Heart right ventricle (tissue), 16 donors: Measurements from ENCODE around the gene STARD5. TPM values are rescaled to one million over a fixed set of nuclear protein-coding genes. Genes with fewer than 3 reads are reported as not detected.
A peak's percentile ranks its signal among the peaks of the same experiment; 100 is the strongest.

Experiments
- ATAC-seq, 8 donors: fragments of 200-7000 bp; cut with Tn5 transposase; one replicate each; pipeline ENCODE4 v1.9.1; 2020; ENCODE audit warnings: mild to moderate bottlenecking in 8 of 8, moderate library complexity in 8 of 8, moderate number of reproducible peaks in 1 of 8
- DNase-seq, 2 donors: peaks; one replicate each; pipeline ENCODE4 v3.0.0-alpha.2; 2020
- H3K27ac ChIP-seq, 10 donors: fragments of 200-600 bp; sonication (generic) in 2 of 10; one replicate each; pipeline versions ENCODE4 v1.5.0 to v1.8.0; 2020 to 2022; ENCODE audit warnings: mild to moderate bottlenecking in 3 of 10
- H3K27me3 ChIP-seq, 7 donors: fragments of 200-600 bp; one replicate each; pipeline ENCODE4 v1.8.0; 2021 to 2022; ENCODE audit warnings: mild to moderate bottlenecking in 2 of 7
- H3K36me3 ChIP-seq, 9 donors: fragments of 200-600 bp; sonication (generic) in 1 of 9; one replicate each; pipeline versions ENCODE4 v1.5.0 to v1.8.0; 2020 to 2022; ENCODE audit warnings: mild to moderate bottlenecking in 2 of 9
- H3K4me1 ChIP-seq, 9 donors: fragments of 200-600 bp; sonication (generic) in 1 of 9; one replicate each; pipeline versions ENCODE4 v1.5.0 to v1.8.0; 2020 to 2022; ENCODE audit warnings: mild to moderate bottlenecking in 4 of 9
- H3K4me3 ChIP-seq, 10 donors: fragments of 200-600 bp; sonication (generic) in 2 of 10; one replicate each; pipeline versions ENCODE4 v1.5.0 to v1.8.0; 2020 to 2022; ENCODE audit warnings: mild to moderate bottlenecking in 7 of 10, moderate library complexity in 2 of 10
- H3K9me3 ChIP-seq, 11 donors: fragments of 200-600 bp in 10 of 11; sonication (generic) in 2 of 11; one replicate each; pipeline versions ENCODE4 v1.5.0 to v1.8.0; 2013 to 2022; ENCODE audit warnings: mild to moderate bottlenecking in 2 of 11, control low read depth in 1 of 11, moderate library complexity in 1 of 11
- CTCF ChIP-seq, 9 donors: fragments of 200-600 bp; sonication (generic) in 2 of 9; IDR thresholded peaks; one replicate each; pipeline versions ENCODE4 v1.5.0 to v1.8.0; 2021 to 2022; ENCODE audit warnings: antibody characterized with exemption in 9 of 9, mild to moderate bottlenecking in 5 of 9, moderate library complexity in 1 of 9
- WGBS, 2 donors: extraction: QIAGEN DNeasy Blood & Tissue Kit; methylation state at CpG; one replicate each; pipeline ENCODE4 v1.1.7; 2013; ENCODE audit warnings: inconsistent platforms in 1 of 2; 5-methylcytosine and 5-hydroxymethylcytosine counted together
- intact Hi-C, 10 donors: fragments of 100-400 bp; cut with DNase I; formaldehyde crosslinking; loops; one replicate each; pipeline versions ENCODE4 v1.11.1 to v1.14.2; 2022
- polyA plus RNA-seq, 2 donors: library from polyadenylated mRNA; stranded (reverse); fragments of 200-250 nt; gene quantifications; one replicate each; pipeline ENCODE4 v1.2.3, GENCODE V29; 2013
- total RNA-seq, 10 donors: library from RNA; stranded (reverse); fragmentation: NEBNext Ultra II Directional in 3 of 10; extraction: Animal tissue kit (Norgen Biotek cat#: 25700) in 3 of 10; gene quantifications; one replicate each; pipeline versions ENCODE4 v1.2.1 to v1.2.4, GENCODE V29; 2021 to 2023
- donor health status: Arrhythmogenic right ventricular cardiomyopathy.
- donor health status: ischemic (EF 13 %, LVEDD 7.1; RV severe dilation, severe dysfunction).
- donor health status: healthy with polysubstance abuse.
- donor health status: DM: no; HTN: yes; CAD: no.
- donor health status: DM: no; HTN: no; CAD: no.
- donor health status: ischemic (EF 25% LVEDD 6.9; RV normal size, moderate dysfunction).
- donor health status: ischemic (EF 25% LVEDD 5.7; RV mildly dilated, moderate dysfunction).
- donor health status: healthy.
- donor health status: DM: yes; HTN: yes; CAD: no.
- donor health status: Ischemic cardiomyopathy.
- donor health status: ischemic (EF 35%, LVEDD 5.7; RV mildly dilated, moderate dysfunction).
- donor health status: nonischemic (EF 11% LVEDD 7.7; RV severe dilation, severe dysfunction).
- donor health status: DM: yes; HTN: yes; CAD: no.
- donor health status: PGD.
- donor health status: ischemic (EF 29% LVEDD 5.4; RV normal size, mild dysfunction).
- donor health status: nonischemic (EF 23%, LVEDD 6.1; RV moderate dilation, normal function).

Gene STARD5
- total and polyA plus RNA-seq, 12 donors, result 0.70 to 4.7 (median 1.3) TPM

- peaks cover 6 to 81% (median 32%) of the 10 kb centered on the region in 9 donors for H3K4me1 ChIP-seq
- peaks cover 0 to 29% (median 0%) of the 10 kb centered on the region in 9 donors for H3K36me3 ChIP-seq
- TF ChIP-seq CTCF (IDR thresholded peaks at IDR 0.05), result no peak
- peak overlapping the region in 5 of 10 donors; percentile 17 to 92 (median 34) for H3K27ac ChIP-seq
- peak overlapping the region in 1 of 10 donors; percentile 34 for H3K4me3 ChIP-seq
- intact Hi-C loops, result loop anchor here in 2 of 10 donors (5.0 kb wide), 2 partner anchors 43 to 93 kb away; no protein-coding TSS in a partner anchor
- H3K27me3 ChIP-seq, result no peaks in the 10 kb centered on the region
- ATAC-seq (peak in 1 of 8 donors; percentile 24), DNase-seq (no peak)
- H3K9me3 ChIP-seq, result no peaks in the 10 kb centered on the region
- WGBS, 2 donors, result 51 to 57% methylated on average over 6 of the region's 6 CpGs
Measured at GRCh38 chr15:81294516-81294880, 29.4 kb downstream of the STARD5 start.

- Histone ChIP-seq H3K4me1 (peaks cover 6 to 76% (median 32%) of the 10 kb centered on the region in 9 donors), H3K9me3 (no peaks in the 10 kb centered on the region), H3K36me3 (peaks cover 0 to 24% (median 0%) of the 10 kb centered on the region in 9 donors), H3K27me3 (no peaks in the 10 kb centered on the region), H3K4me3 (peak overlapping the region in 1 of 10 donors; percentile 34), H3K27ac (peak overlapping the region in 6 of 10 donors; percentile 19 to 92 (median 40))
- WGBS, 2 donors, result 60 to 63% methylated on average over 9 of the region's 9 CpGs
- DNase-seq (no peak), ATAC-seq (peak in 4 of 8 donors; percentile 25 to 50 (median 38))
- no peak for TF ChIP-seq CTCF (IDR thresholded peaks at IDR 0.05)
- intact Hi-C loops, result loop anchor here in 2 of 10 donors (5.0 kb wide), 2 partner anchors 43 to 93 kb away; no protein-coding TSS in a partner anchor
Measured at GRCh38 chr15:81293728-81294515, 30.0 kb downstream of the STARD5 start.

- peak overlapping the region in 1 of 10 donors; percentile 34 for H3K4me3 ChIP-seq
Measured at GRCh38 chr15:81292523-81293001, 31.4 kb downstream of the STARD5 start.

More at GRCh38 chr15:81292523-81293001, 31.4 kb downstream of the STARD5 start:
- Histone ChIP-seq H3K9me3 (no peaks in the 10 kb centered on the region), H3K27me3 (no peaks in the 10 kb centered on the region), H3K27ac (peak overlapping the region in 1 of 10 donors; percentile 92), H3K36me3 (peaks cover 0 to 31% (median 0%) of the 10 kb centered on the region in 9 donors), H3K4me1 (peaks cover 6 to 64% (median 32%) of the 10 kb centered on the region in 9 donors)
- no peak for TF ChIP-seq CTCF (IDR thresholded peaks at IDR 0.05)
- WGBS, 2 donors, result 74 to 79% methylated on average over 12 of the region's 12 CpGs
- no peak for DNase-seq
- peak in 3 of 8 donors; percentile 21 to 30 (median 27) for ATAC-seq
- intact Hi-C loops, result loop anchor here in 2 of 10 donors (5.0 kb wide), 2 partner anchors 45 to 95 kb away; no protein-coding TSS in a partner anchor
